ENCODE results near the gene NADK.
"Not testable (repeated sequence)": the region's sequence is repeated elsewhere in the genome, so short reads cannot be mapped to it uniquely, and the experiment has no call there.

The NADK gene

DNA sequence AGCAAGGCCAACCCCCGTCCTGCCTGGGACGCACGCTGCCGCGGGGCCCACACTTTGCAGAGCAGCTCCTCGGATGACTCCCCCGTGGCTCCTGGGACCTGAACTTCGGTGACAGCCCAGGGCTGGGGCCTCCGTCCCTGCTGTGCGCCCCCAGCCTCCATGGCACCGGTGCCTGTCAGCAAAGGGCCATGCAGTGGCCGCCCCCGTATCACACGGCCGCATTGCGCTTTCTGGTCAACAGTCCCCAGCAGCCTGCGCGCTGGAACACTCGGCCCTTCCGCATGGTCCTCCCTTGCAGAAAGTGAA lies 18.0 kb downstream of the NADK start:
- ATAC-seq: no peak
- peaks cover 63% of the 10 kb centered on the region for H3K36me3 Mint-ChIP-seq

DNA sequence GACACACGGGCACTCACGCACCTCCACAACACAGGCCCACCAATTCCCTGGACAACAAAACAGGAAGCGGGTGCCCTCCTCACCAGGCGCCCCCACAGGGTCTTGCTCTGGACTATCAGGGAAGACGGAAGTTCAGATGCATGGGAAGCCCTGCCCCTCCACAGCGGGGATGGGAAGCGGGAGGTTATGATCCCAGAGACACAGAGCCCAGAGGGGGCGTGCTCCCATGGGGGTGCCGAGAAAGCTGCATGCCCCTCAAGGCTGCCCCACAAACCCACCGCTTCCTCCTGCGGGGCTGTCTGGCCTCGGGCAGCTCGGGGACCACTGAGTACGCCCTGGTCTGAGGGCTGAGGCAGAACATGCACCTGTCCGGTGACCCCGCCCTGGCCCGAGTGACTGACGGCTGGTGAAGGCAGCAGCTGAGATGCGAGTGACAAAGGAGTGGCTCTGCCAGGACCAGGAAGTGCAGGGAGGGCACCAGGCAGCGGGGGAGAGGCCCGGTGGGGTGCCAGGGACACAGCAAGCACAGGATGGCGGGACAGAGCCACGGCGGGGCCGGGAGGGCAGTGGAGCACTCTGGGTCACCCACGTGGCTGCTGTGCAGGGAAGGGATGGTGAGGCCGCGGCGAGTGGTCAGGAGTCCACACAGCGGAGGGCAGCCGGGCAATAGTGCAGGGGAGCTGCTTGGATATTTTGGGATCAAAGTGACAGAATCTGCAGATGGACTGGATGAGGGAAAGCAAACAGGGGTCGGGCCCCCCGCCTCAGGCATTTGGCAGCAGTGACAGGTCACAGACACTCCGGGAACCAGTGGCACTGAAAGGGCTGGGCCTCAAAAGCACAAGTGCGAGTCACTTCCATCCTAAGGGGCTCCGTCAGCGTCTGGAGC lies 18.6 kb downstream of the NADK start:
- Mint-ChIP-seq H3K36me3 (peaks cover 69% of the 10 kb centered on the region), H3K27ac (no peak overlapping the region), H3K9me3 (no peaks in the 10 kb centered on the region), H3K4me3 (no peak overlapping the region), H3K27me3 (no peaks in the 10 kb centered on the region), H3K4me1 (peaks cover 24% of the 10 kb centered on the region)
- ATAC-seq: no peak

More for the DNA sequence above, 18.0 kb downstream of the NADK start:
- Mint-ChIP-seq H3K4me1 (peaks cover 27% of the 10 kb centered on the region), H3K27me3 (no peaks in the 10 kb centered on the region), H3K4me3 (no peak overlapping the region), H3K27ac (no peak overlapping the region), H3K9me3 (no peaks in the 10 kb centered on the region)

DNA sequence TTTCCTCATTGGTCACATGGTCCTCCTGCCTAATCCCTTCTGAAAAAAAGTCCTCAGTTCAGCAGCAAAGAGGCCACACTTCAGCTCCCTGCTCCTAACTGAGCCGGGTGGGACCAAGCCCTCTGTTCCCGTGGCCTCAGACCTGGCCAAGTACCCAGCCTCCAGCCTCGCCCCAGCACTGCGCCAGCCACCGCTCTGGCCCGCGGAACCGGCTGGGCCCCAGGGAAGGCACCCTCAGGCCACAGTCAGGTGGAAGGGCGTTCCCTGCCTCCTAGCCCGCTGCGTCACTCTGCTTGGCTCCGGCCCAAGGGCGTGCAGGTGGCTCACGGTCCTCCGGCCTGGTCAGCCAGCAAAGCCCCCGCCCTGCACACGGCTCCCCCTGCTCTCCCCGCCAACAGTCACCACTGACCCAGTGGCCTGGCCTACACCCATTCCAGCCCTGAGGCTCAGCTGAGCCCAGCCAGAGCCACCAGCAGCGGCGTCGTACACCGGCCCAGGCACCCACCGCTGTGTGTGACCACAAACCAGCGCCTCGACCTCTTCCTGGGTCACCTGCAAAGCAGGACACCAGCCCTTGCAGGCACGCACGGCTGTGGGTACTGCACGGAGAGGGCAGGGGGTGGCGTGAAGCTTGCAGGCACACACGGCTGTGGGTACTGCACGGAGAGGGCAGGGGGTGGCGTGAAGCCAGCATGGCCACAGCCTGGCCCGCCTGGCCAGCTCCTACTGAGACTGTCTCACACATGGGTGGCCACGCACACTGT lies 19.4 kb downstream of the NADK start:
- no peak for ATAC-seq
- H3K27ac Mint-ChIP-seq: no peak overlapping the region
- H3K9me3 Mint-ChIP-seq: no peaks in the 10 kb centered on the region
- H3K4me3 Mint-ChIP-seq: no peak overlapping the region
- H3K4me1 Mint-ChIP-seq: peaks cover 19% of the 10 kb centered on the region
- H3K36me3 Mint-ChIP-seq: peaks cover 69% of the 10 kb centered on the region
- no peaks in the 10 kb centered on the region for H3K27me3 Mint-ChIP-seq

DNA sequence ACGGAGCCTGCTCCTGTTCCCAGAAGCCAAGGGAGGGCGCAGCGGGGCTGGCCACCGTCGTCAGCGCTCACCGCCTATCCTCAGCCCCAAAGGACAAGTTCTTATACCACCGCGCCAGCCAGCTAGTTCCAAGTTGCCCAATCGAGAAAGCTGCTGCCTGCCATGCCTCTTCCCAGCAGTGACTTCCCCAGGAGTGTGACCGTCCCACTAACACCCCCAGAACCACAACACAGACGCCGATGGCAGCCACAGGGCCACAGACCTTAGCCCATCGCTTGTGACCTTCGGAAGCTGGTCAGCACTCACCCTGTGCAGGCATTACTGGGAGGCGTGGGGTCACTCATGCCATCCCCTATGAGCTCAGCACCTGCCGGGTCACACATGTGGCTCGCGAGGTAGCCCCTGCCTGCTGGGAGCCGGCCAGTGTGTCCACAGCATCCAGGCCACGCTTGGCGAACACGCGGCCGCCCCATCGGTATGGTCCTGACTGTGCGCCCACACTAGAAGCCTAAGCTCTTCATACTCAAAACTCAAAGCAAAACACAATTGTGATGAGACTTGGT lies 20.1 kb downstream of the NADK start:
- no peak overlapping the region for H3K27ac Mint-ChIP-seq
- peaks cover 19% of the 10 kb centered on the region for H3K4me1 Mint-ChIP-seq
- H3K4me3 Mint-ChIP-seq: no peak overlapping the region
- H3K9me3 Mint-ChIP-seq: no peaks in the 10 kb centered on the region
- H3K36me3 Mint-ChIP-seq: peaks cover 70% of the 10 kb centered on the region
- no peaks in the 10 kb centered on the region for H3K27me3 Mint-ChIP-seq
- no peak for ATAC-seq

DNA sequence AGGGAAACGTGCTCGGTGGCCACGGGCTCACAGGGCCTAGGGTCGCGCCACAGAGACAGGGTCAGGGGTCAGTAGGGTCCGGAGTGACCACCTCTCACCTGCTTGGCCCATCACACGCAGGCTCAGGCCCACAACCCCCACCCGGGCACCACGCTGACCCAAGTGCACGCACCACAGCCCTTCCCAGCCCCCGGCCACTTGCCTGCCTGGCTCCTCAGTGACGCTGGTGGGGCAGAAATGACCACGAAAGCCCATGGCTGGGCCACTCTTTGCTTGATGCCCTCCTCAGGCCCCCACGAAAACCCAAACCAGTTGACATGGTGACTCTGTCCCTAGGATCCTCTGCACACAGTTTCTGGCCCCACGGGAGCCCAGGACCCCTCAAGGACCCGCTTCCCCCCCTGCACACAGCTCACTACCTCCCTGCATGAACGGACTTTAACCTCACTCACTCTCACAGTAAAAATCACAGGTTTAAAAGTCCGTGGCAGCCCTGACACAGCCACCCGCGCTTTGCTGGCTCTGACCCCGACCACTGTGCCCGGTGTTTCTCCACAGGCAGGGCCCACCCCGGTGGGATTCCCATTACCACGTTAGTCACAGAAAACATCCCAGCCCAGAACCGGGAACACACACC lies 20.7 kb downstream of the NADK start:
- Mint-ChIP-seq H3K36me3 (peaks cover 70% of the 10 kb centered on the region), H3K27ac (no peak overlapping the region)

DNA sequence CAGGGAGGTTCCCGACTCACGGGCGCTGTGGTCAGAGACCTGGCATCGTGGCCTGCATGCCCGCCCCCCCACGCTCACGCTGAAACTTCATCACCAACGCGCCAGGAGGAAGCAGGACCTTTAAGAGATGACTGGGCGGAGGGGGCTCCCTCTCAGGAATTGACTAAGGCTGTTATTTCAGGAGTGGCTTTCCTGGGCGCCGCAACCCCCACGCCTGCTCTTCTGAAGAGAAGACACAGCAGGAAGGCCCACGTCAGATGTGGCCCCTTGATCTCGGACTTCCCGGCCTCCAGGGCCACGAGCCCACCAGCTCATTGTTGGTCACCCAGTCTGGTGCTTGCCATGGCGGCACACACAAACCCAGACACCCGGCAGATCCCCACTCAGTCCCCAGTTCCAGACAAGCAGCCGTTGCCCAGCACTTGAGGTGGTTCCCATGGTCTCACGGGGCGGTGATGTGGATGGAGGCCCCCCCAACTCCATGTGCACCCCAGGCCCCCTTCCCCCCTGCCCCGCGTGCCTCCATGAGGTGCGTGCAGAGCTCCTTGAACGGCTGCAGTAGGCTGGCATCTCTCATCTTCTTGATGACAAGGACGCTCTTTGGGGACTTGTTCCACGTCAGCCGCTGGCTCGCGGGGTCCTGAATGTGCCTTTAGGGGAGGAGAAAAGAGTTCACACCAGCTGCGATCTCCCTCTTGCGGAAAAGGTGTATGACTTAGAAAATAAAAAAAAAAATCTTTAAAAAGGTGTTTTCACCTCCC lies 21.4 kb downstream of the NADK start:
- Mint-ChIP-seq H3K36me3 (peaks cover 66% of the 10 kb centered on the region), H3K4me1 (peaks cover 18% of the 10 kb centered on the region), H3K4me3 (no peak overlapping the region), H3K27me3 (no peaks in the 10 kb centered on the region), H3K9me3 (no peaks in the 10 kb centered on the region), H3K27ac (no peak overlapping the region)
- ATAC-seq: no peak

More for the DNA sequence above, 20.7 kb downstream of the NADK start:
- no peaks in the 10 kb centered on the region for H3K9me3 Mint-ChIP-seq
- H3K27me3 Mint-ChIP-seq: no peaks in the 10 kb centered on the region
- peaks cover 19% of the 10 kb centered on the region for H3K4me1 Mint-ChIP-seq
- ATAC-seq: no peak
- H3K4me3 Mint-ChIP-seq: no peak overlapping the region

DNA sequence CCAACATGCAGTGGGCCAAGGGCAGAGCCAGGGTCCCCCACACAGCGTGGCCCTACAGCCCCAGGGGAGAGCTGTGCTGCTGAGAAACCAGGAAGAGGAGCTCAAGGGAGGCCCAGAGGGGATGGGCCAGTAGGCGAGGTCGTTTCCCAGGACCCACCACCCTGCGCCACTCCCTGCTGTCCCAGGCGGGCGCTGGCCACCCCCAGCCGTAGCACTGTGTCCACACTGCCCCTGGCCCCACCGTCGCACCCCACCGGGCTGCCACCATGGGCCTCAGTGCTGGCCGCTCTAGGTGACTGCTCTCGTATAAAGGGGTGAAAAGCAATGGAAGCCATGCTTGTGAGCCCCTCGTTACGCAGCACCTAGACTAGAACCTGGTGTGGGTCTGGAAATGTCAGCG lies 22.4 kb downstream of the NADK start:
- no peak overlapping the region for H3K4me3 Mint-ChIP-seq
- peaks cover 14% of the 10 kb centered on the region for H3K4me1 Mint-ChIP-seq
- H3K27me3 Mint-ChIP-seq: no peaks in the 10 kb centered on the region
- no peak overlapping the region for H3K27ac Mint-ChIP-seq
- ATAC-seq: no peak
- peaks cover 56% of the 10 kb centered on the region for H3K36me3 Mint-ChIP-seq
- no peaks in the 10 kb centered on the region for H3K9me3 Mint-ChIP-seq

DNA sequence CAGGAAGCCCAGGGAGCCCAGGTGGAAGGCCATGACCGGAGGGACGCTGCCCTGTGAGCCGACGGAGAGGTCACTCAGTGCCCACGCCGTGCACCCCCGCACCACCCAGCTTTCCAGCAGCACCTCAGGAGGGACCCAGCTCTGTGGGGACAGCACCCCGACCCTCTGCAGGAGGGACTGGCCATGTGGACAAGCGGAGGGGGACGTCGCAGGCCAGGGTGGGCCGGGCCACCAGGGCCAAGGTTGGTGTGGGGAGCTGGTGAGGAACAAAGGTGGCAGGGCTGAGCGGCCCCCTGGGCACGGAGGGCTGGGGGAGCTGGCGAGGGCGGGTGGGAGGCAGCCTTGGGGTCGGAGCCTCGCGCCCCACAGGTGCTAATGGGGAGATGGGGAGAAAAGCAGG lies 22.8 kb downstream of the NADK start:
- Mint-ChIP-seq H3K36me3 (peaks cover 55% of the 10 kb centered on the region), H3K27ac (no peak overlapping the region), H3K4me1 (peaks cover 14% of the 10 kb centered on the region), H3K9me3 (no peaks in the 10 kb centered on the region), H3K4me3 (no peak overlapping the region), H3K27me3 (no peaks in the 10 kb centered on the region)
- ATAC-seq: no peak

DNA sequence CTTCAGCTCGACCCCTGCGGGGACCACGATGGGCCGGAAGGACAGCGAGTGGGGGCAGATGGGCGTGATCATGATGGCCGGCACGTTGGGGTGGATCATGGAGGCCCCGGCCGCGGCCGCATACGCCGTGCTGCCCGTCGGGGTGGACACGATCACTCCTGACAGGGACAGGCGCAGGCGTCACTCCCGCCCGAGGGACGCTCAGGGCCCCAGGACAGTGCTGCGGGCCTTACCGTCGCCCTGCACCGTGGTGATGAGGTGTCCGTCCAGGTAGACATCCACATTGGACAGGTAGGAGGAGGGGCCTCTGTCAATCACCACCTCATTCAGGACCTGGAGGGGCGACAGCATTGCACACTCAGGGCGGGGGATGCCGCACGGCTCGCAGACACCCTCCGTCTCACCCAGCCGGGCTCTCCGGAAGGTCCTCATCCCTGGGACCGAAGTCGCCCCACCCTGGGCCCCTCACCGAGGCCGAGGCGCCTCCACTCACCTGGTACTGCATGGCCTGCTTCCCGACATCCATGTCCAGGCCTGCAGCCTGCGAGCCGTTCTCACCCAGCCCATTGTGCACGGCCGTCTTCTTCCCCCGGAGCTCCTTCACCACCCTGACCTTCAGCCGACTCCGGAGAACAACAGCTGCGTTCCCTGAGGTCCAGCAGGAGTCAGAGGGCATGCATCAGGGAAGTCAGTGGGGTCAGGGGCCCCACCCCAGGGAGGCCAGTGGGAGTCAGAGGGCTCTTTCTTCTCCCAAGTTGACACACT lies 24.0 kb downstream of the NADK start:
- H3K27me3 Mint-ChIP-seq: no peaks in the 10 kb centered on the region
- H3K27ac Mint-ChIP-seq: no peak overlapping the region
- H3K36me3 Mint-ChIP-seq: peaks cover 47% of the 10 kb centered on the region
- H3K4me3 Mint-ChIP-seq: no peak overlapping the region
- peaks cover 15% of the 10 kb centered on the region for H3K4me1 Mint-ChIP-seq
- H3K9me3 Mint-ChIP-seq: no peaks in the 10 kb centered on the region
- ATAC-seq: no peak

DNA sequence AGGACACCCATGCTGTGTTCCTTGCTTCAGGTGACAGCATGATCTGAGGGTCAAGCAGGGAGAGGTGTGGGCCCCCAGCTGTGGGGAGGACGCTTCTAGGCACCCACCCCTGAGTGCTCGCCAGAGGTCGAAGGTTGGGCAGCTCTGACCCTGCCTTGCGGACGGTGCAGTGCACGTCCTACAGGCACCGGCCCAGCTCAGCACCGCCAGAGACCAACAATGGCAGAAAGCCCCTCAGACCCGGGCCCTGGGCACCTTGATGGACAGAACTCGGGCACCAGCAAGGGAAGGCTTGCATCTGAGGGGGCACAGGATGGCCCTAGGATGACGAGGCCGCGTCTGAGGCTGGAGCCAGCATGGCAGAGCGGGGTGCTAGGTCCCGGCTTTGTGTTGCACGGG lies 24.7 kb downstream of the NADK start:
- Mint-ChIP-seq H3K4me1 (peaks cover 16% of the 10 kb centered on the region), H3K9me3 (no peaks in the 10 kb centered on the region), H3K27ac (no peak overlapping the region), H3K27me3 (no peaks in the 10 kb centered on the region), H3K36me3 (peaks cover 42% of the 10 kb centered on the region), H3K4me3 (no peak overlapping the region)
- ATAC-seq: no peak

DNA sequence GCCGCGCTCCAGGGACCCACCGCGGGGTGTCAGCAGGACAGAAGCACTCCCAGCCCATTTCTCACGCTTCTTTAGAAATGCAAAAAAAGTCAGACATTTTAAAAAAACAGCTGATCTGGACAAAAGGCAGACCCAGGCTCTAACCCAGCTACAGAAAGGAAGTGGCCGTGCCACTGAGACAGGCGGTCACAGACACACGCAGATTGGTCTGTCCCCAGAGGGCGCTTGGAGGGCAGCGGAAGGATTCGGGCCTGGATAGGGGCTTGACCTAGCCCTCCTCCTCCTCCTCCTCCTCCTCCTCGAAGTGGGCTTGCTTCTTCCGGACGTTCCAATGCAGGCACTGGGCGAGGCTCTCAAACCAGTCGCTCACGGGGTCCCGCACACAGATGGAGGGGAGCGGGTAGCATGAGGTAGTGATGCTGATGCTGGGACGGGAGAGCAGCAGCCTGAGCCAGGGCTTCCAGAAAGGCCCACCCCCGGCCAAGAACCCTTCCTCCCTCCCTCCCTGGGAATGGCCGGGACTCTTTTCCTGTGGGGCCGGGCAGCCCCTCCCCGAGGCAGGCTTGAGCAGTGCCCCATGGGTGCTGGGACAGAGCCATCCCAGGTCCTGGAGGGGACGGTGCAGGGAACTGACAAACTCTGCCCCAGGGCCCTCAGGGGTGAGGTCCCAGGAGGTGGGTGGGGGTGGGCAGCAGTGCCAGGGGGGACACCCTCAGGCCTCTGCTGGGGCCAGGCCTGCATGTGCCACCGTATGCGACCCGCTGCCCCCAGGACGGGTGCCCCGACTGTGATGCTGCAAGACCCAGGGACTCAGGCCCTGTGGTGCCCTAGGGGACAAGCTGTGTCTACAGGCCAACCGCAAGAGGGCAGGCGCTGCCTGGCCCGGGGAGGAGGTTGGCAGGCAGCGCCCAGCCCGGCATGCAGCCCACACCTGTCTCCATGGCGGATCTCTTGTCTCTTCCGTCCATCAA lies 25.3 kb downstream of the NADK start:
- peak; percentile 25 for ATAC-seq
- H3K36me3 Mint-ChIP-seq: peaks cover 35% of the 10 kb centered on the region
- no peaks in the 10 kb centered on the region for H3K9me3 Mint-ChIP-seq
- H3K4me3 Mint-ChIP-seq: no peak overlapping the region
- H3K27me3 Mint-ChIP-seq: no peaks in the 10 kb centered on the region
- H3K4me1 Mint-ChIP-seq: peaks cover 14% of the 10 kb centered on the region
- H3K27ac Mint-ChIP-seq: no peak overlapping the region

DNA sequence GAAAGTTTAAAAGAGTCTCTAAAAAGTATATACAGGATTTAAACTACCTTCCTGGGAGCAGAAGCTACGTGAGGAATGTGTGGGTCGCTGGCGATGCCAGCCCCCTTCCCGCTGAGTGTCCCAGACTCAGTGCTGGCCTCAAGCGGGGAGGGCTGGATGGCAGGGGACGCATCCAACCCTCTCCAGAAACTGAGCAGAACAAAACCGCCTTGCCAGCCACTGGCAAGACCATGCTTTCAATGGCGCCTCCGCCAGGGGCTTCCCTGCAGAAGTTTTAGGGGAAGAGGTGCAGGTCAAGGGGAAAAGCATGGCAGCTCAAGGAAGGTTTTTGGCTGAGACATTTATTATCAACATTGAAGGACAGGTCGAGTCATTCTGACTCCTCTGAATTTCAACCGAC lies 26.1 kb downstream of the NADK start:
- Mint-ChIP-seq H3K27me3 (no peaks in the 10 kb centered on the region), H3K9me3 (no peaks in the 10 kb centered on the region), H3K4me3 (no peak overlapping the region), H3K27ac (no peak overlapping the region), H3K4me1 (peaks cover 11% of the 10 kb centered on the region), H3K36me3 (peaks cover 31% of the 10 kb centered on the region)
- no peak for ATAC-seq

DNA sequence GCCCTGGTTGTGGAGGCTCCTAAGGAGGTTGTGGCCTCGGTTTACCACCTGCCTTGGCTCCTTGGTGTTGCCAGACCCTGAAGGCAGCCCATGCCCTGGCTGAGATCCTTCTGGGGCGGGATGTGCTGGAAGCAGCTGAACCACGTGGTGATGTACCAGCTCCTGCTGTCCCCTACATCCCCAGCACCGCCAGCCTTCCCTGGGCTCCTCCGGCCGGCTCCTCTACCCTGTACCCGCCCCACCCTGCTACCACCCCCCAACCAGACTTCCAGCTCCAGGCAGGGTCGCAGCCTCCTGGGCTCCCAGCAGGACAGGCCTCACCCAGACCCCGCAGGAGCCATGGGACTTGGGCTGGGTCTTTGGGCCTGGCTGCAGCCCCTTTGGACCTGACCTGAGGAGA lies 28.3 kb downstream of the NADK start:
- not testable (repeated sequence) for ATAC-seq, H3K4me3 Mint-ChIP-seq, H3K9me3 Mint-ChIP-seq, H3K27me3 Mint-ChIP-seq, H3K27ac Mint-ChIP-seq
- Mint-ChIP-seq H3K4me1 (peaks cover 11% of the 10 kb centered on the region), H3K36me3 (peaks cover 23% of the 10 kb centered on the region)

All from stimulated activated memory B cell treated with anti-CD40 and anti-IgM and Interleukin-4, amounts not matched to agents 10 μg/mL and 1 μg/mL and 100 μg/mL, for 72 hours (primary cell).